HFFc6 (cell line): ENCODE results near the gene CSNK1G3. TPM values are rescaled to one million over a fixed set of nuclear protein-coding genes. Genes with fewer than 3 reads are reported as not detected.

Experiments used
- DNase-seq: peaks from one replicate; pipeline ENCODE4 v3.0.0-alpha.2; 2018
- H3K27ac Mint-ChIP-seq: 2 replicates; pipeline ENCODE4 v1.8.0; 2020; ENCODE audit warnings: mild to moderate bottlenecking, mixed read lengths
- H3K27me3 Mint-ChIP-seq: 2 replicates; pipeline ENCODE4 v1.8.0; 2021; ENCODE audit warnings: mild to moderate bottlenecking, moderate library complexity, mixed read lengths; ENCODE audit not compliant: insufficient read depth
- H3K36me3 Mint-ChIP-seq: 2 replicates; pipeline ENCODE4 v1.8.0; 2021; ENCODE audit warnings: low read depth, mixed read lengths
- H3K4me1 Mint-ChIP-seq: 2 replicates; pipeline ENCODE4 v1.8.0; 2020; ENCODE audit warnings: low read depth, mixed read lengths
- H3K4me3 Mint-ChIP-seq: 2 replicates; pipeline ENCODE4 v1.8.0; 2020; ENCODE audit warnings: mild to moderate bottlenecking, moderate library complexity, mixed read lengths
- H3K9me3 Mint-ChIP-seq: 2 replicates; pipeline ENCODE4 v1.8.0; 2020; ENCODE audit warnings: mild to moderate bottlenecking, mixed read lengths
- total RNA-seq, 6 experiments: library from RNA; stranded (reverse); fragmentation: NEBNext Ultra II Directional; extraction: Animal tissue kit (Norgen Biotek cat#: 25700); gene quantifications; 2 replicates in 1 of 6; 3 replicates in 5 of 6; pipeline ENCODE4 v1.2.3, GENCODE V29; 2021
- TF ChIP-seq, protein P1 (sequence below): fragments of 200-600 bp; sonication (generic); IDR thresholded peaks from 2 replicates; pipeline ENCODE4 v1.5.0; 2021; ENCODE audit warnings: antibody characterized with exemption, mild to moderate bottlenecking

Gene CSNK1G3
- total RNA-seq, 6 experiments from 2014 or later = 28.9 to 40.0 (median 33.3) TPM

DNA sequence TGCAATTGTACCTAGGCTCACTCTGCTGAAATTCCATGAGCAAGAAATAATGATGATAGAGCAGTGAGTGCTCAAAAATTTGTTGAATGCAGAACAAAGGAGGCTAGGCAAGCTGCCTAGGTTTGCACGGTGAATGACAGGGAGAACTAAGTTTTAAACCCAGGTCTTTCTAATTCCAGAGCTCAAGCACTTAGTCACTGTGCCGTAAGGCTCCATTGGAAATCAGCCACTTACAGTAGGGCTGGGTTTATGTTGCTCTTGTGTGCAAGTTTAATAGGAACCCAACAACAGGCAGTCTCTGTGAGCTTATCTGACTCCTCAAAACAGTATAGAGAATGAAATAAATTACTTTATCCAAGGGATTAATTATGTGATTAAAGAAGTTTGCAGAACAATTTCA, 147.0 kb downstream of the CSNK1G3 start:
- H3K4me3 Mint-ChIP-seq = peak overlapping the region; percentile 6; the same call in 1 of the 2 replicates
- peaks cover 2% of the 10 kb centered on the region; the same call in 1 of the 2 replicates for H3K27me3 Mint-ChIP-seq
- peaks cover 21% of the 10 kb centered on the region for H3K4me1 Mint-ChIP-seq
- no peak overlapping the region; the same call in 1 of the 2 replicates for H3K27ac Mint-ChIP-seq
- H3K9me3 Mint-ChIP-seq = no peaks in the 10 kb centered on the region
- no peak for DNase-seq
- TF ChIP-seq, protein P1, sequence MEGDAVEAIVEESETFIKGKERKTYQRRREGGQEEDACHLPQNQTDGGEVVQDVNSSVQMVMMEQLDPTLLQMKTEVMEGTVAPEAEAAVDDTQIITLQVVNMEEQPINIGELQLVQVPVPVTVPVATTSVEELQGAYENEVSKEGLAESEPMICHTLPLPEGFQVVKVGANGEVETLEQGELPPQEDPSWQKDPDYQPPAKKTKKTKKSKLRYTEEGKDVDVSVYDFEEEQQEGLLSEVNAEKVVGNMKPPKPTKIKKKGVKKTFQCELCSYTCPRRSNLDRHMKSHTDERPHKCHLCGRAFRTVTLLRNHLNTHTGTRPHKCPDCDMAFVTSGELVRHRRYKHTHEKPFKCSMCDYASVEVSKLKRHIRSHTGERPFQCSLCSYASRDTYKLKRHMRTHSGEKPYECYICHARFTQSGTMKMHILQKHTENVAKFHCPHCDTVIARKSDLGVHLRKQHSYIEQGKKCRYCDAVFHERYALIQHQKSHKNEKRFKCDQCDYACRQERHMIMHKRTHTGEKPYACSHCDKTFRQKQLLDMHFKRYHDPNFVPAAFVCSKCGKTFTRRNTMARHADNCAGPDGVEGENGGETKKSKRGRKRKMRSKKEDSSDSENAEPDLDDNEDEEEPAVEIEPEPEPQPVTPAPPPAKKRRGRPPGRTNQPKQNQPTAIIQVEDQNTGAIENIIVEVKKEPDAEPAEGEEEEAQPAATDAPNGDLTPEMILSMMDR = no peak
- H3K36me3 Mint-ChIP-seq = no peaks in the 10 kb centered on the region

DNA sequence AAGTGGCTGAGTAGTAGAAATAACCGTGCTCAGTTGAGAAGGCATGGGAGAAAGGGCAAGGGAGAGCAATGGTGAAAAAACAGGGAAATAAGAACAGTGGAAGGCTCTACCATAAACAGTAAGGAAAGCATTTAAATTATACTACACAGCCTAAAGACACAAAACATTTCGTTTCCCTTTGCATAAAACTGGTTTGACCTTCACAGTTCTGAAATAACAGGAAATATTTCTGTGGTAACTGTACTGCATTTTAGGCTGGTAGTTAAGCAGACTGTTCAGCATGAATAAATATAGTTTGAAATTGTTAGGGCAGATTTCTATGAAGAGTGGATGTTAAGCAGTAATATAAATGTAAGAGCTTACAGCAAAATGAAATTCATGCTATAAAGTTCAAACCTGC, 147.5 kb downstream of the CSNK1G3 start:
- no peak overlapping the region; the same call in 1 of the 2 replicates for H3K27ac Mint-ChIP-seq
- peaks cover 2% of the 10 kb centered on the region; the same call in 1 of the 2 replicates for H3K27me3 Mint-ChIP-seq
- H3K4me1 Mint-ChIP-seq = peaks cover 21% of the 10 kb centered on the region
- TF ChIP-seq, protein P1 = no peak
- DNase-seq = peak; percentile 34
- peak overlapping the region; percentile 6; the same call in 1 of the 2 replicates for H3K4me3 Mint-ChIP-seq
- H3K36me3 Mint-ChIP-seq = no peaks in the 10 kb centered on the region
- H3K9me3 Mint-ChIP-seq = no peaks in the 10 kb centered on the region

GRCh38 chr5:123664961-123665360, 153.0 kb downstream of the CSNK1G3 start:
- Mint-ChIP-seq H3K27ac (no peak overlapping the region), H3K4me3 (no peak overlapping the region), H3K4me1 (peaks cover 14% of the 10 kb centered on the region), H3K27me3 (peaks cover 2% of the 10 kb centered on the region; the same call in 1 of the 2 replicates), H3K36me3 (peaks cover 10% of the 10 kb centered on the region; the same call in 1 of the 2 replicates), H3K9me3 (peaks cover 14% of the 10 kb centered on the region)
- DNase-seq = no peak
- TF ChIP-seq, protein P1 = no peak

DNA sequence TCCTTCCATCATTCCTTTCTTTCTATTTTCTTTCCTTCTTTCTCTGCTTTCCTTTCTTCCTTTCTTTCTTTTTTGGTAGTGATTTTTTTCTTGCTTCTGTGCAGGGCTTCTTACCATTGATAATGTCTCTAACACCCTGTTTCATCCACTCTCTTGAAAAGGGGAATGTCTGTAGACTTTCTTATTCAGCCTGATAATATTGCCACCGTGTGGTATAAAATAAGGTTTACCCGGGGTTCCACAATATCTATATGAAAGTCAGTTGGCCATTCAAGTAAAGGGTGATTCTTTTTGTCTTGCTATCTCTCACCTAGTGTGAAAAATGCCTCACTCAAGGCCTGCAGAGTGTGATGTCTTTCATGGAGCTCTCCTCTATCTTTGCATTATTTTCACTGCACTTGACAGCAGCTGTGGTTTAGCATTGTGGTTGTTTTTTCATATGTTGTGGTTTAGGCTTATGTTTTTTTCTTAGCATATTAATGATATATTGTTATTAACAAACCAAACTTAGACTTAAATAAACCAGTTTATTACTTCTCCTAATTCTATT, 153.9 kb downstream of the CSNK1G3 start:
- Mint-ChIP-seq H3K4me1 (peaks cover 9% of the 10 kb centered on the region), H3K9me3 (peaks cover 14% of the 10 kb centered on the region), H3K36me3 (peaks cover 10% of the 10 kb centered on the region; the same call in 1 of the 2 replicates), H3K4me3 (no peak overlapping the region), H3K27ac (no peak overlapping the region), H3K27me3 (peaks cover 2% of the 10 kb centered on the region; the same call in 1 of the 2 replicates)
- DNase-seq = no peak
- TF ChIP-seq, protein P1 = 0 out of 2 replicates have a peak, but pooled peaks have one; percentile 20

Other genes with a start within 250 kb of the CSNK1G3 start
- gene CEP120, start 88.8 kb upstream of the CSNK1G3 start, total RNA-seq = 10 to 100 TPM; 10.0 to 14.7 (median 12.7) TPM